Colonic mucosa (tissue), 4 donors: ENCODE results near the gene FXYD1. TPM values are rescaled to one million over a fixed set of nuclear protein-coding genes. Genes with fewer than 3 reads are reported as not detected.

Experiments
- DNase-seq: peaks from one replicate; pipeline ENCODE4 v3.0.0-alpha.2; 2020
- H3K27ac ChIP-seq: fragments of 200-600 bp; one replicate; pipeline ENCODE4 v1.8.0; 2021
- H3K27me3 ChIP-seq: fragments of 200-600 bp; one replicate; pipeline ENCODE4 v1.8.0; 2021
- H3K36me3 ChIP-seq: fragments of 200-600 bp; one replicate; pipeline ENCODE4 v1.8.0; 2021
- H3K4me1 ChIP-seq: fragments of 200-600 bp; one replicate; pipeline ENCODE4 v1.8.0; 2021; ENCODE audit warnings: mild to moderate bottlenecking
- H3K4me3 ChIP-seq: fragments of 200-600 bp; one replicate; pipeline ENCODE4 v1.8.0; 2021
- H3K9ac ChIP-seq, 2 donors: one replicate each; pipeline ENCODE4 v1.7.0; 2013; ENCODE audit warnings: control low read depth in 2 of 2, low read depth in 2 of 2, low read length in 2 of 2
- H3K9me3 ChIP-seq: fragments of 200-600 bp; one replicate; pipeline ENCODE4 v1.8.0; 2021
- intact Hi-C: fragments of 100-400 bp; cut with DNase I; formaldehyde crosslinking; loops from one replicate; pipeline ENCODE4 v1.14.1; 2022
- total RNA-seq, 2 donors: library from RNA; stranded (reverse); fragmentation: NEBNext Ultra II Directional in 1 of 2; extraction: Animal tissue kit (Norgen Biotek cat#: 25700) in 1 of 2; gene quantifications; one replicate each; pipeline ENCODE4 v1.2.1, GENCODE V29; 2021
- TF ChIP-seq, protein P1 (sequence below): fragments of 200-600 bp; IDR thresholded peaks from one replicate; pipeline ENCODE4 v1.8.0; 2022; ENCODE audit warnings: antibody characterized with exemption, mild to moderate bottlenecking
- donor health status: healthy.
- donor health status: DM: no; HTN: no; CAD: no.
- donor health status: DM: no; HTN: no; CAD: no.

FXYD1 gene
- total RNA-seq, 2 donors from 2014 or later = 8.8 to 15.1 TPM

GRCh38 chr19:35133826-35134225, 4.8 kb upstream of the FXYD1 start:
- H3K27me3 ChIP-seq = no peaks in the 10 kb centered on the region
- peaks cover 2% of the 10 kb centered on the region for H3K4me1 ChIP-seq
- intact Hi-C loops = loop anchor here (2.0 kb wide), 1 partner anchor 19 kb away; the partner anchor contains the start of gene FXYD3
- no peaks in the 10 kb centered on the region for H3K9me3 ChIP-seq
- H3K27ac ChIP-seq = no peak overlapping the region
- H3K4me3 ChIP-seq = peak overlapping the region; percentile 0
- DNase-seq = peak; percentile 20
- TF ChIP-seq, protein P1, sequence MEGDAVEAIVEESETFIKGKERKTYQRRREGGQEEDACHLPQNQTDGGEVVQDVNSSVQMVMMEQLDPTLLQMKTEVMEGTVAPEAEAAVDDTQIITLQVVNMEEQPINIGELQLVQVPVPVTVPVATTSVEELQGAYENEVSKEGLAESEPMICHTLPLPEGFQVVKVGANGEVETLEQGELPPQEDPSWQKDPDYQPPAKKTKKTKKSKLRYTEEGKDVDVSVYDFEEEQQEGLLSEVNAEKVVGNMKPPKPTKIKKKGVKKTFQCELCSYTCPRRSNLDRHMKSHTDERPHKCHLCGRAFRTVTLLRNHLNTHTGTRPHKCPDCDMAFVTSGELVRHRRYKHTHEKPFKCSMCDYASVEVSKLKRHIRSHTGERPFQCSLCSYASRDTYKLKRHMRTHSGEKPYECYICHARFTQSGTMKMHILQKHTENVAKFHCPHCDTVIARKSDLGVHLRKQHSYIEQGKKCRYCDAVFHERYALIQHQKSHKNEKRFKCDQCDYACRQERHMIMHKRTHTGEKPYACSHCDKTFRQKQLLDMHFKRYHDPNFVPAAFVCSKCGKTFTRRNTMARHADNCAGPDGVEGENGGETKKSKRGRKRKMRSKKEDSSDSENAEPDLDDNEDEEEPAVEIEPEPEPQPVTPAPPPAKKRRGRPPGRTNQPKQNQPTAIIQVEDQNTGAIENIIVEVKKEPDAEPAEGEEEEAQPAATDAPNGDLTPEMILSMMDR = no peak
- no peaks in the 10 kb centered on the region for H3K36me3 ChIP-seq
- no peak overlapping the region for H3K9ac ChIP-seq

DNA sequence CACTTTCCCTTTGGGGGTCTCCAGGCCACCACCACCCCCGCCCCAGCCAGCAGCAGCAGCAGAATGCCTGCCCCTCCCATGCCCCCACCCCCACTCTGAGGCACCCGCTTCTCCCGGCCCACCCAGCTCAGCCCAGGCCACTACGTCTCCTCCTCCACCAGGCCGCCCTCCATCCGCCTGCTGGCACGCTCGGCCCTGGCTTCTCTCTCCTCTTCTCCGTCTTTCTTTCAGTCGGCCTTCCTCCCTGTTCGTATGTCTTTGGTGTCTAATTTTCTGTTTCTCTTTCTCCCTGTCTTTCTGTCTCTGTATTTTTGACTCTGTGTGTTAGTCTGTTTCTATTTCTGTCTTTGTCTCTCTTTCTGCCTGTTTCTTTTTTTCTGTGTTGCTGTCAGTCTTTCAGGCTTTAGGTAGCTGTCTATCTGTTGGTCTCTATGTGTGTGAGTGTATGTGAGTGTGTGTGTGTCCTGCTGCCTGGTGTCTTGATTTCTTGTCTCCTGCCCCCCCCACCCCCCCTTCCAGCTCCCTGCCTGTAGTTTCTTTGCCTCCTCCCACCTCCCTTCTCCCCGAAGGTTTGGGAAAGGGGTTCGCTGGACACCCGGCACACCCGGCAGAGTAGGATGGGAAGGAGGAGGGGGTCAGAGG, 3.9 kb upstream of the FXYD1 start, which contains the start of gene LGI4:
Gene LGI4 (minus strand): TSS at position 459 of the 642 bp plus-strand sequence. CDS start 379 bp downstream, at position 80.
- Histone ChIP-seq H3K9ac (peak within 1 kb of the TSS in 1 of 2 donors; percentile 43), H3K27me3 (no peaks in the 10 kb centered on the region), H3K36me3 (no peaks in the 10 kb centered on the region), H3K27ac (no peak within 1 kb of the TSS), H3K9me3 (no peaks in the 10 kb centered on the region), H3K4me3 (peak within 1 kb of the TSS; percentile 0), H3K4me1 (no peaks in the 10 kb centered on the region)
- intact Hi-C loops = loop anchor here (2.0 kb wide), 1 partner anchor 20 kb away; the partner anchor contains the start of gene FXYD3
- no peak for DNase-seq
- TF ChIP-seq, protein P1 = no peak

DNA sequence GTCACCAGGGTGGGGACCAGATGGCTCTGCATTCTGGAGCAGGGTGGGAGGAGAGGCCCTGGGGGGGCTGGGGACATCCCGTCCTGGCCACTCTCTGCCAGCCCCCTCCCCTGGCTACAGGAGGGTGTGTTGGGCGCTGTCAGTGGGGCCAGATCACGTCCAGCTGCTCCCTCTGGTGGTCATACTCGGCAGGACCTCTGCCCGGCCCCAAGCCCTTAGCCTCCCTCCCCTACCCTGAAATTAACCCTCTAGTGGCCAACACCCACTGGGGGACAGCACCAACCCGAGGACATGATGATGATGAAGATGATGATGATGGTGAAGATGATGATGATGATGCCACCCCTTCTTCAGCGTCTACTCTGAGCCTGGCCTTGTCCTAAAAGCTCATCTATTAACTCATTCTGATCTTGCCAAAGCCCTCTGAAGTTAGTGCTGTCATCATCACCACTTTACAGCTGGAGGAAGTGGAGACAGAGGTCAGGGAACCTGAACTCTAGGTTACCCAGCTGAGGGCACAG, 3.2 kb upstream of the FXYD1 start:
- peak; percentile 84 for DNase-seq
- H3K4me1 ChIP-seq = no peaks in the 10 kb centered on the region
- intact Hi-C loops = loop anchor here (2.0 kb wide), 1 partner anchor 21 kb away; the partner anchor contains the start of gene FXYD3
- H3K9me3 ChIP-seq = no peaks in the 10 kb centered on the region
- peak overlapping the region in 1 of 2 donors; percentile 43 for H3K9ac ChIP-seq
- H3K36me3 ChIP-seq = no peaks in the 10 kb centered on the region
- H3K27me3 ChIP-seq = no peaks in the 10 kb centered on the region
- no peak overlapping the region for H3K4me3 ChIP-seq
- no peak overlapping the region for H3K27ac ChIP-seq
- TF ChIP-seq, protein P1 = peak; percentile 95

DNA sequence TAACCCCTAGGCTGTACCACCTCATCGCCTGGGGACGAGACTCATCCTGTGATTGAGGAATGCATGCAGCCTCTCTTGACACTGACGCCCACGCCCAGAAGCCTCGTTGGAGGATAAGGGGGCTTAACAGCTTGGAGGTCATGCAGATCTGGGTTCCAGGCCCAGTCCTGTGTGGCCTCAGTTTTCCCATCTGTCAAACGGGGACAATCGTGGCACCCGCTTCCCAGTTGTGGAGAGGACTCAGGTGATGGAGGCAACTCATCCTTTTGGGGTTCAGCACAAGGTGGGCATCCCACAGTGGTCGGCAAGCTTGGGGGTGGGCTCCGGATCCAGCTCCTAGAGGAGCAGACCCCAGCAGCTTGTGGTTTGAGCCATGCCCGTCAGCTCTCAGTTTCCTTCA, 2.4 kb upstream of the FXYD1 start:
- intact Hi-C loops = no loop called here
- H3K27ac ChIP-seq = no peak overlapping the region

DNA sequence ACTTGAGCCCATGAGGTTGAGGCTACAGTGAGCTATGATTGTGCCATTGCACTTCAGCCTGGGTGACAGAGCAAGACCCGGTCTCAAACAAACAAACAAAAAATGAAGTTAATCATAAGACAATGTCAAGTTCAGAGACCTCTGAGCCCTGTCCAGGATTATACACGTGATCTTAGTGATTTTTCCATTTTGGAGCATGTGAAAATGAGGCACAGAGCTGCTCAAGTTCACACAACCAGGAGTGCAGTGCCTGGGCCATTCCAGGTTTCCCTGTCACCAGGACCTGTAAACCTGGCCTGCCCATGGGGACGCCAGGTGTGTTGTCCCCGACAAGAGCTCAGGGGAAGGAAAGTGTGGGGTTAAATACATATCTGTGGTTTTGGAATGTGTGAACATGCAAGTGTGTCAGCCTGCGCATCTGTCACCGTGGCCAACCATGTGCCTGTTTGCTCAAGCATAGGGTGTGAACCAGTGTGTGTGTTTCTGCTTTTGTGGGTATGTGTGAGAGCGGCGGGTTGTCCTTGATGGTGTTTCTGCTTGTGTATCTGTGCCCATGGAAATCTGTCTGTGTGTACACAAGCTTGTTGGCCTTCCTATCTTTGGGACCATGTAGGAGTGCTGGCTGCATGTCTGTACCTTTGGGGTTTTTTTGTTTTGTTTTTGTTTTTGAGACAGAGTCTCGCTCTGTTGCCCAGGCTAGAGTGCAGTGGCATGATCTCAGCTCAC, 1.5 kb upstream of the FXYD1 start:
- H3K9ac ChIP-seq = peak overlapping the region in 1 of 2 donors; percentile 1

More for the DNA sequence above, 2.4 kb upstream of the FXYD1 start:
- Histone ChIP-seq H3K9ac (peak overlapping the region in 1 of 2 donors; percentile 43), H3K36me3 (no peaks in the 10 kb centered on the region), H3K9me3 (no peaks in the 10 kb centered on the region), H3K4me1 (no peaks in the 10 kb centered on the region), H3K4me3 (no peak overlapping the region), H3K27me3 (no peaks in the 10 kb centered on the region)
- peak; percentile 22 for DNase-seq
- TF ChIP-seq, protein P1 = no peak

More for the DNA sequence above, 1.5 kb upstream of the FXYD1 start:
- Histone ChIP-seq H3K27me3 (no peaks in the 10 kb centered on the region), H3K36me3 (no peaks in the 10 kb centered on the region), H3K27ac (no peak overlapping the region), H3K4me3 (no peak overlapping the region), H3K9me3 (no peaks in the 10 kb centered on the region), H3K4me1 (no peaks in the 10 kb centered on the region)
- peak; percentile 36 for DNase-seq
- intact Hi-C loops = no loop called here
- TF ChIP-seq, protein P1 = no peak
